Smooth muscle cell (in vitro differentiated cells): ENCODE measurements around the gene FLT4. TPM values are rescaled to one million over a fixed set of nuclear protein-coding genes. Genes with fewer than 3 reads are reported as not detected.
"Not testable (repeated sequence)": the region's sequence is repeated elsewhere in the genome, so short reads cannot be mapped to it uniquely, and the experiment has no call there.

ENCODE experiments used
- DNase-seq: peaks from one replicate; lab custom pipeline; 2025; ENCODE audit not compliant: unreplicated experiment; lab: John Stamatoyannopoulos, UW
- H2AFZ ChIP-seq: fragments of 200-600 bp; sonication (generic); 2 replicates; pipeline ENCODE4 v1.6.0; 2016; ENCODE audit warnings: antibody characterized with exemption, low read depth, mild to moderate bottlenecking
- H3F3A ChIP-seq: fragments of 200-600 bp; sonication (generic); 2 replicates; pipeline ENCODE4 v1.6.0; 2017; ENCODE audit warnings: antibody characterized with exemption, low read depth
- H3K27ac ChIP-seq: fragments of 200-600 bp; sonication (generic); 2 replicates; pipeline ENCODE4 v1.5.1; 2016; ENCODE audit warnings: low read depth, mild to moderate bottlenecking
- H3K27me3 ChIP-seq: fragments of 200-600 bp; sonication (generic); 2 replicates; pipeline ENCODE4 v1.6.1; 2016; ENCODE audit warnings: low read depth, mild to moderate bottlenecking
- H3K36me3 ChIP-seq: fragments of 200-600 bp; sonication (generic); 2 replicates; pipeline ENCODE4 v1.5.1; 2016; ENCODE audit warnings: low read depth
- H3K4me1 ChIP-seq: fragments of 200-600 bp; sonication (generic); 2 replicates; pipeline ENCODE4 v1.5.1; 2016; ENCODE audit warnings: low read depth
- H3K4me2 ChIP-seq: fragments of 200-600 bp; sonication (generic); 2 replicates; pipeline ENCODE4 v1.6.0; 2016; ENCODE audit warnings: mild to moderate bottlenecking
- H3K4me3 ChIP-seq: fragments of 200-600 bp; sonication (generic); 2 replicates; pipeline ENCODE4 v1.5.1; 2016; ENCODE audit warnings: mild to moderate bottlenecking
- H3K79me2 ChIP-seq: fragments of 200-600 bp; sonication (generic); 2 replicates; pipeline ENCODE4 v1.6.0; 2016; ENCODE audit warnings: low read depth, mild to moderate bottlenecking
- H3K9ac ChIP-seq: fragments of 200-600 bp; sonication (generic); 2 replicates; pipeline ENCODE4 v1.6.0; 2016; ENCODE audit warnings: low read depth
- H3K9me3 ChIP-seq: fragments of 200-600 bp; sonication (generic); replicated peaks from 2 replicates; pipeline ENCODE4 v1.5.1; 2016; ENCODE audit warnings: low read depth
- H4K20me1 ChIP-seq: fragments of 200-600 bp; sonication (generic); 2 replicates; pipeline ENCODE4 v1.6.0; 2016; ENCODE audit warnings: low read depth
- WGBS: methylation state at CpG from one replicate; pipeline ENCODE4 v1.1.7; 2016; ENCODE audit warnings: low lambda C conversion rate; 5-methylcytosine and 5-hydroxymethylcytosine counted together
- polyA plus RNA-seq: library from polyadenylated mRNA; unstranded; fragments of >200 nt; fragmentation: Nextera tagmentation; extraction: Ambion mirVana; gene quantifications from 2 replicates; pipeline ENCODE4 v1.2.1, GENCODE V29; 2016
- total RNA-seq: library from RNA; depleted of rRNA; stranded (reverse); fragments of >200 nt; gene quantifications from 2 replicates; pipeline ENCODE4 v1.2.3, GENCODE V29; 2014
- TF ChIP-seq, protein P1 (sequence below): fragments of 200-600 bp; sonication (generic); IDR thresholded peaks from 2 replicates; pipeline ENCODE4 v1.5.1; 2017; ENCODE audit warnings: borderline replicate concordance, mild to moderate bottlenecking, antibody characterized with exemption; ENCODE audit not compliant: insufficient read depth, poor library complexity, severe bottlenecking

FLT4 gene
- total and polyA plus RNA-seq, 2 experiments from 2014 or later = not detected

DNA sequence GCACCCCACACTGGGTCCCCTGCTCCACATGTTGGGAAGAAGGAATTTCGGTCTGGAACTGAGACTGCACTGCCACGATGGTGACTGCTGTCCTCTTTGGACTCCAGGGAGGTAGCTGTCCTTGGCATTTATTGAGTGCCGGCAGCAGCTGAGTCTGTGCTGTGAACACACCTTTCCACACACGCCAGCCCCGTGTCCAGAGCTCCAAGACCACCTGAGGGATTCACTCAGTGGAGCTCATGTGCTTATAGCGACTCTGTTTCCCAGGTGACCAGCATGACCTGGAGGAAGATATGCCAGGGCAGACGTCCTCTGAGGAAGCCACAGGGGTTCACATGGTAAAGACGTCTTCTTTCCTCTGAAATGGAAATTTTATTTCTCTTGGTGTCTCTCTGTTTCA lies 33.2 kb upstream of the FLT4 start:
- H3K79me2 ChIP-seq = no peaks in the 10 kb centered on the region
- H3K4me1 ChIP-seq = no peaks in the 10 kb centered on the region
- H3K27me3 ChIP-seq = peaks cover 24% of the 10 kb centered on the region
- DNase-seq = no peak
- no peak overlapping the region for H3K9ac ChIP-seq
- no peaks in the 10 kb centered on the region for H3K36me3 ChIP-seq
- no peak overlapping the region for H2AFZ ChIP-seq
- TF ChIP-seq, protein P1, sequence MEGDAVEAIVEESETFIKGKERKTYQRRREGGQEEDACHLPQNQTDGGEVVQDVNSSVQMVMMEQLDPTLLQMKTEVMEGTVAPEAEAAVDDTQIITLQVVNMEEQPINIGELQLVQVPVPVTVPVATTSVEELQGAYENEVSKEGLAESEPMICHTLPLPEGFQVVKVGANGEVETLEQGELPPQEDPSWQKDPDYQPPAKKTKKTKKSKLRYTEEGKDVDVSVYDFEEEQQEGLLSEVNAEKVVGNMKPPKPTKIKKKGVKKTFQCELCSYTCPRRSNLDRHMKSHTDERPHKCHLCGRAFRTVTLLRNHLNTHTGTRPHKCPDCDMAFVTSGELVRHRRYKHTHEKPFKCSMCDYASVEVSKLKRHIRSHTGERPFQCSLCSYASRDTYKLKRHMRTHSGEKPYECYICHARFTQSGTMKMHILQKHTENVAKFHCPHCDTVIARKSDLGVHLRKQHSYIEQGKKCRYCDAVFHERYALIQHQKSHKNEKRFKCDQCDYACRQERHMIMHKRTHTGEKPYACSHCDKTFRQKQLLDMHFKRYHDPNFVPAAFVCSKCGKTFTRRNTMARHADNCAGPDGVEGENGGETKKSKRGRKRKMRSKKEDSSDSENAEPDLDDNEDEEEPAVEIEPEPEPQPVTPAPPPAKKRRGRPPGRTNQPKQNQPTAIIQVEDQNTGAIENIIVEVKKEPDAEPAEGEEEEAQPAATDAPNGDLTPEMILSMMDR = no peak
- WGBS = 85% methylated on average over 8 of the region's 8 CpGs
- no peak overlapping the region for H3K4me2 ChIP-seq
- no peak overlapping the region for H3K4me3 ChIP-seq
- no peaks in the 10 kb centered on the region for H3F3A ChIP-seq
- H4K20me1 ChIP-seq = no peaks in the 10 kb centered on the region
- H3K9me3 ChIP-seq = no peaks in the 10 kb centered on the region
- no peak overlapping the region for H3K27ac ChIP-seq

DNA sequence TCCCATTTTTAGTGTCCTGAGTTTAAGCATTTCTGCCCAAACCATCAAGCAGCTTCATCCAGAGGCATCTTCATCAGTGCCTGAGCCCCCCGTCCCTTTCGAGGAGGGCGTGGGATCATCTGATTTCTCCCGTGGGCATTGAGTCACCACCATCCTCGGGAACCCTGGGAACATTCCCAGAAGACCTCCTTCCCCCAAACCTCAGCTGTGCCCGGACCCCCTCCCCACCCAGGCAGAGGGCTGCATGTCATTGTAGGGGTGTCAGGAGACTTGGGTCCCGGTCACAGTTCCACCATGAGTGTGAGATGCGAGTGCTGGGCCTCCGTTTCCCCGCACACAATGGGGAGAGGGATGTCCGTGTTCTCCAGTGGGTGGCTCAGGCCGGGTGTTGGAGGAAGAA lies 32.6 kb upstream of the FLT4 start:
- not testable (repeated sequence) for H3K4me1 ChIP-seq, H3K27ac ChIP-seq, H2AFZ ChIP-seq, H3F3A ChIP-seq, H3K36me3 ChIP-seq, H3K9ac ChIP-seq, H3K4me3 ChIP-seq, DNase-seq, H3K4me2 ChIP-seq, H4K20me1 ChIP-seq, H3K9me3 ChIP-seq, H3K79me2 ChIP-seq
- H3K27me3 ChIP-seq = peaks cover 24% of the 10 kb centered on the region
- WGBS = 91% methylated on average over 12 of the region's 12 CpGs

DNA sequence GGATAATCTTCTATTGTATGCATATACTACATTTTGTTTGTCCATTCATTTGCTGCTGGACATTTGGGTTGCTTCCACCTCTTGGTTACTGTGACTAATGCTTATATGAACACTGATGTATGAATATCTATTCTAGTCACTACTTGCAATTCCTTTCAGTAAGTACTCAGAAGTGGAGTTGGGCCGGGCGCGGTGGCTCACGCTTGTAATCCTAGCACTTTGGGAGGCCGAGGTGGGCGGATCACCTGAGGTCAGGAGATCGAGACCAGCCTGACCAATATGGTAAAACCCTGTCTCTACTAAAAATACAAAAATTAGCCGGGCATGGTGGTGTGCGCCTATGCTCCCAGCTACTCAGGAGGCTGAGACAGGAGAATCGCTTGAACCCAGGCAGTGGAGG lies 28.9 kb upstream of the FLT4 start:
- H3K4me1 ChIP-seq, H3K9me3 ChIP-seq, H3K4me3 ChIP-seq, H3K9ac ChIP-seq, H3K79me2 ChIP-seq, H3F3A ChIP-seq, H2AFZ ChIP-seq, H4K20me1 ChIP-seq, H3K27ac ChIP-seq, H3K36me3 ChIP-seq, DNase-seq, H3K4me2 ChIP-seq: not testable (repeated sequence)
- peaks cover 26% of the 10 kb centered on the region for H3K27me3 ChIP-seq
- WGBS = 95% methylated on average over 10 of the region's 10 CpGs

DNA sequence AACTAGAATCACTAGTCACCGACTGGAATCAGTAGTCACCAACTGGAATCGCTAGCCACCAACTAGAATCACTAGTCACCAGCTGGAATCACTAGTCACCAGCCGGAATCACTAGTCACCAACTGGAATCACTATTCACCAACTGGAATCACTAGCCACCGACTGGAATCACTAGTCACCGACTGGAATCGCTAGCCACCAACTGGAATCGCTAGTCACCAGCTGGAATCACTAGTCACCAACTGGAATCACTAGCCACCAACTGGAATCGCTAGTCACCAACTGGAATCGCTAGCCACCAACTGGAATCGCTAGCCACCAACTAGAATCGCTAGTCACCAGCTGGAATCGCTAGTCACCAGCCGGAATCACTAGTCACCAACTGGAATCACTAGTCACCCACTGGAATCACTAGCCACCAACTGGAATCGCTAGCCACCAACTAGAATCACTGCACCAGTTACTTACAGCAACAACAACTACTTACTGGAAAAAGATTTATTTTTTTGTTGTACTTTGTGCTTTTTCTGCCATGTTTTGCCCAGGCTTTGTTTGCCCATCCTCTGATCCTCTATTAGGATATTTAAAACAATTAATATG lies 25.7 kb upstream of the FLT4 start:
- peaks cover 35% of the 10 kb centered on the region for H3K27me3 ChIP-seq
- no peak overlapping the region for H3K4me2 ChIP-seq
- H3K4me3 ChIP-seq = no peak overlapping the region
- no peaks in the 10 kb centered on the region for H3K36me3 ChIP-seq
- no peaks in the 10 kb centered on the region for H3K9me3 ChIP-seq
- 87% methylated on average over 14 of the region's 14 CpGs for WGBS
- H4K20me1 ChIP-seq = no peaks in the 10 kb centered on the region
- H2AFZ ChIP-seq = no peak overlapping the region
- no peaks in the 10 kb centered on the region for H3K79me2 ChIP-seq
- TF ChIP-seq, protein P1 = no peak
- H3K4me1 ChIP-seq = no peaks in the 10 kb centered on the region
- H3K27ac ChIP-seq = no peak overlapping the region
- no peak for DNase-seq
- no peak overlapping the region for H3K9ac ChIP-seq
- H3F3A ChIP-seq = no peaks in the 10 kb centered on the region

DNA sequence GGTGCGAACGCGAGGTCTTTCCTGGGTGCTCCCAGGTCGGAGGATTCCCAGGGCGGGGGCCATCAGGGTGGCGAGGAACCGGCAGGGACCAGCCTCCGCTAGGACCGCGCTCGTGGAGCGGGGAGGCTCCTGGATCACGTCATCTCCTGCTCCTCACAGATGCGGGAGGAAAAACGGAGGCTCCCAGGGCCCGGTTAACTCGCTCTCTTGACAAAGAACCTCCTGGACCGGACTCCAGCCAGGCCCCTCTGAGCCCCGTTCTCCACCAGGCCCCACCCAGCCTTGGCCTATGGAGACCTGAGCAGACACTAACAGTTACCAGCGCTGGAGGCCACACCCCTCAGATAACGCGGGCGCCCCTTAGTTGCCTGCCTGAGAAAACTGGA lies 24.7 kb upstream of the FLT4 start:
- not testable (repeated sequence) for H3K79me2 ChIP-seq, H3F3A ChIP-seq, H4K20me1 ChIP-seq, H2AFZ ChIP-seq, DNase-seq, H3K27ac ChIP-seq, H3K9ac ChIP-seq, H3K36me3 ChIP-seq, H3K4me1 ChIP-seq, H3K9me3 ChIP-seq
- peak overlapping the region; percentile 37 for H3K4me3 ChIP-seq
- 11% methylated on average over 23 of the region's 23 CpGs for WGBS
- peak overlapping the region; percentile 77 for H3K4me2 ChIP-seq
- peaks cover 35% of the 10 kb centered on the region for H3K27me3 ChIP-seq
